Activated naive CD4-positive, alpha-beta T cell treated with anti-CD3 and anti-CD28 coated beads for 36 hours (primary cell): ENCODE data around the gene FAM83B. TPM values are rescaled to one million over a fixed set of nuclear protein-coding genes. Genes with fewer than 3 reads are reported as not detected.
"Not testable (repeated sequence)": the region's sequence is repeated elsewhere in the genome, so short reads cannot be mapped to it uniquely, and the experiment has no call there.

ENCODE experiments used
- CTCF ChIA-PET: fragments of 350-600 bp; sonication (Branson Sonifier 250); formaldehyde crosslinking; loops from one replicate; lab custom pipeline; 2021; ENCODE audit warnings: antibody characterized with exemption; lab: Charles Lee
- DNase-seq: peaks from one replicate; pipeline ENCODE4 v3.0.0-alpha.2; 2020
- H3K27ac Mint-ChIP-seq: one replicate; pipeline ENCODE4 v1.8.0; 2021; ENCODE audit warnings: mild to moderate bottlenecking, mixed read lengths
- H3K27me3 Mint-ChIP-seq: one replicate; pipeline ENCODE4 v1.8.0; 2021; ENCODE audit warnings: low read depth, mixed read lengths
- H3K36me3 Mint-ChIP-seq: one replicate; pipeline ENCODE4 v1.8.0; 2021; ENCODE audit warnings: low read depth, mixed read lengths
- H3K4me1 Mint-ChIP-seq: one replicate; pipeline ENCODE4 v1.8.0; 2021; ENCODE audit warnings: low read depth, mixed read lengths
- H3K4me3 Mint-ChIP-seq: one replicate; pipeline ENCODE4 v1.8.0; 2021; ENCODE audit warnings: mild to moderate bottlenecking, moderate library complexity, mixed read lengths
- H3K9me3 Mint-ChIP-seq: one replicate; pipeline ENCODE4 v1.8.0; 2021; ENCODE audit warnings: mixed read lengths
- intact Hi-C: fragments of 100-400 bp; cut with micrococcal nuclease; formaldehyde crosslinking; loops from one replicate; pipeline ENCODE4 v1.15.1; 2023
- total RNA-seq, 2 experiments: library from RNA; stranded (reverse); gene quantifications; one replicate each; pipeline ENCODE4 v1.2.3, GENCODE V29; 2021

The FAM83B gene
- total RNA-seq, 2 experiments from 2014 or later, result not detected

DNA sequence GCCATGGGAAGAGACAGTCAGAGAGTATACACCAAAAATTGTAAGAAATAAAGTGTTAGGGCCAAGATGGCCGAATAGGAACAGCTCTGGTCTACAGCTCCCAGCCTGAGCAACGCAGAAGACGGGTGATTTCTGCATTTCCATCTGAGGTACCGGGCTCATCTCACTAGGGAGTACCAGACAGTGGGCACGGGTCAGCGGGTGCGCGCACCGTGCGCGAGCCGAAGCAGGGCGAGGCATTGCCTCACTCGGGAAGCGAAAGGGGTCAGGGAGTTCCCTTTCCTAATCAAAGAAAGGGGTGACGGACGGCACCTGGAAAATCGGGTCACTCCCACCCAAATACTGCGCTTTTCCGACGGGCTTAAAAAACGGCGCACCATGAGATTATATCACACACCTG is 114.8 kb downstream of the FAM83B start:
- intact Hi-C loops, DNase-seq, H3K4me3 Mint-ChIP-seq, H3K36me3 Mint-ChIP-seq, H3K27ac Mint-ChIP-seq, H3K27me3 Mint-ChIP-seq, H3K4me1 Mint-ChIP-seq, H3K9me3 Mint-ChIP-seq: not testable (repeated sequence)
- CTCF ChIA-PET, result interaction anchor here (1.0 kb wide), 1 partner anchor 18 kb away, joined by 3 read pairs; no protein-coding TSS in a partner anchor

DNA sequence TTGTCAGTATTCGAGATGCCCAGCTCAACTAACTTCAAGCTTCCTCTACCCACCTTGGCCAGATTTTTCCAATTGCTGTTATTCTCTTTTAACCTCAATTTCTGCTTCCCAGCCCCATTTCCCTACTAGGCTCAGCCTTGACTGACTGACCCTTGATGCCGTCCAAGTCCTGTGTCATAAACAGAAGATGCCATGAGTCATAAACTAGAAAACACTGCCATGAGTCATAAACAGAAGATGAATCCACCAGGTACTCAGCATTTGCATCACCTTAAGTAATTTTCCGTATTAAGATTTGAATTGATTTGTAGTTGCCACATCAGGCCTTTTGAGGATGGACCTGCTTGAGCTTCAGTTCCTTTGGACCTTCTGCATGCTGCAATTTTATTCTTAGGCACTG is 123.8 kb downstream of the FAM83B start:
- H3K27ac Mint-ChIP-seq, result no peak overlapping the region
- no peak for DNase-seq
- intact Hi-C loops, result no loop called here
- H3K27me3 Mint-ChIP-seq, result no peaks in the 10 kb centered on the region
- CTCF ChIA-PET, result no interaction called here
- no peaks in the 10 kb centered on the region for H3K4me1 Mint-ChIP-seq
- no peaks in the 10 kb centered on the region for H3K36me3 Mint-ChIP-seq
- H3K9me3 Mint-ChIP-seq, result no peaks in the 10 kb centered on the region
- no peak overlapping the region for H3K4me3 Mint-ChIP-seq

- CTCF ChIA-PET, result no interaction called here
- Mint-ChIP-seq H3K4me3 (no peak overlapping the region), H3K27ac (no peak overlapping the region), H3K36me3 (no peaks in the 10 kb centered on the region), H3K9me3 (no peaks in the 10 kb centered on the region), H3K27me3 (no peaks in the 10 kb centered on the region), H3K4me1 (no peaks in the 10 kb centered on the region)
- intact Hi-C loops, result no loop called here
- no peak for DNase-seq
These were observed 125.3 kb downstream of the FAM83B start for GRCh38 chr6:54971825-54972224.

DNA sequence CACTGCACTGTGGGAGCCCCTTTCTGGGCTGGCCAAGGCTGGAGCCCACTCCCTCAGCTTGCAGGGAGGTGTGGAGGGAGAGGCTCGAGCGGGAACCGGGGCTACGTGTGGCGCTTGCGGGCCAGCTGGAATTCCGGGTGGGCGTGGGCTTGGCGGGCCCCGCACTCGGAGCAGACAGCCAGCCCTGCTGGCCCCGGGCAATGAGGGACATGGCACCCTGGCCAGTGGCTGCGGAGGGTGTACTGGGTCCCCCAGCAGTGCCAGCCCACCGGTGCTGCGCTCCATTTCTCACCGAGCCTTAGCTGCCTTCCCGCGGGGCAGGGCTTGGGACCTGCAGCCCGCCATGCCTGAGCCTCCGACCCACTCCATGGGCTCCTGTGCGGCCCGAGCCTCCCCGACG is 132.6 kb downstream of the FAM83B start:
- DNase-seq, H3K27me3 Mint-ChIP-seq, H3K4me3 Mint-ChIP-seq, intact Hi-C loops, H3K27ac Mint-ChIP-seq, H3K4me1 Mint-ChIP-seq, H3K9me3 Mint-ChIP-seq, H3K36me3 Mint-ChIP-seq: not testable (repeated sequence)
- CTCF ChIA-PET, result interaction anchor here (0.6 kb wide), 1 partner anchor 403 kb away, joined by 4 read pairs; no protein-coding TSS in a partner anchor

GRCh38 chr6:54980511-54981275 is 134.1 kb downstream of the FAM83B start:
- Mint-ChIP-seq H3K9me3 (peaks cover 12% of the 10 kb centered on the region), H3K4me3 (no peak overlapping the region), H3K4me1 (no peaks in the 10 kb centered on the region), H3K36me3 (no peaks in the 10 kb centered on the region), H3K27ac (no peak overlapping the region), H3K27me3 (no peaks in the 10 kb centered on the region)
- intact Hi-C loops, result no loop called here
- no peak for DNase-seq
- CTCF ChIA-PET, result no interaction called here

GRCh38 chr6:54981276-54981609 is 134.7 kb downstream of the FAM83B start:
- intact Hi-C loops, result no loop called here
- H3K27ac Mint-ChIP-seq, result no peak overlapping the region
- H3K4me1 Mint-ChIP-seq, result no peaks in the 10 kb centered on the region
- peaks cover 16% of the 10 kb centered on the region for H3K9me3 Mint-ChIP-seq
- CTCF ChIA-PET, result interaction anchor here (0.6 kb wide), 1 partner anchor 225 kb away, joined by 4 read pairs; no protein-coding TSS in a partner anchor
- no peaks in the 10 kb centered on the region for H3K27me3 Mint-ChIP-seq
- H3K4me3 Mint-ChIP-seq, result no peak overlapping the region
- no peaks in the 10 kb centered on the region for H3K36me3 Mint-ChIP-seq
- DNase-seq, result no peak

DNA sequence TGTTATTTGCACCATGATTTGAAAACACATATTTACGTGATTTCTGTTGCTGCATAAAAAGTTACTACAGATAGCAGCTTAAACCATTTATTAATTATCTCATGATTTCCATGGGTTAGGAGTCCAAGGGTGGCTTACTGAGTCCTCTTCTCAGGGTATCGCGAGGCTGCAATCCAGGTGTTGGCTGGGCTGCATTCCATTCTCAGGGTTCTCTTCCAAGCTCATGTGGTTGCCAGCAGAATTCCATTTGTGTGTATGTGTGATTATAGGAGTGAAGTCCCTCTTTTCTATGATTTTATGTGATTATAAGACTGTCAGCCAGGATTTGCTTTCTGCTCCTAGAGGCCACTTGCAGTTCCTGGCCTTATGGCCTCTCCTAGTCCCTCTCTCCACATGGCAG is 135.1 kb downstream of the FAM83B start:
- no peaks in the 10 kb centered on the region for H3K4me1 Mint-ChIP-seq
- intact Hi-C loops, result no loop called here
- H3K36me3 Mint-ChIP-seq, result no peaks in the 10 kb centered on the region
- no peak for DNase-seq
- H3K27me3 Mint-ChIP-seq, result no peaks in the 10 kb centered on the region
- CTCF ChIA-PET, result interaction anchor here (0.6 kb wide), 1 partner anchor 225 kb away, joined by 4 read pairs; no protein-coding TSS in a partner anchor
- H3K4me3 Mint-ChIP-seq, result no peak overlapping the region
- no peak overlapping the region for H3K27ac Mint-ChIP-seq
- H3K9me3 Mint-ChIP-seq, result peaks cover 21% of the 10 kb centered on the region

- CTCF ChIA-PET, result no interaction called here
- no peaks in the 10 kb centered on the region for H3K36me3 Mint-ChIP-seq
- no peak for DNase-seq
- intact Hi-C loops, result no loop called here
- peaks cover 25% of the 10 kb centered on the region for H3K9me3 Mint-ChIP-seq
- no peak overlapping the region for H3K4me3 Mint-ChIP-seq
- H3K4me1 Mint-ChIP-seq, result no peaks in the 10 kb centered on the region
- no peak overlapping the region for H3K27ac Mint-ChIP-seq
- no peaks in the 10 kb centered on the region for H3K27me3 Mint-ChIP-seq
These were observed 141.2 kb downstream of the FAM83B start for GRCh38 chr6:54987633-54988290.

DNA sequence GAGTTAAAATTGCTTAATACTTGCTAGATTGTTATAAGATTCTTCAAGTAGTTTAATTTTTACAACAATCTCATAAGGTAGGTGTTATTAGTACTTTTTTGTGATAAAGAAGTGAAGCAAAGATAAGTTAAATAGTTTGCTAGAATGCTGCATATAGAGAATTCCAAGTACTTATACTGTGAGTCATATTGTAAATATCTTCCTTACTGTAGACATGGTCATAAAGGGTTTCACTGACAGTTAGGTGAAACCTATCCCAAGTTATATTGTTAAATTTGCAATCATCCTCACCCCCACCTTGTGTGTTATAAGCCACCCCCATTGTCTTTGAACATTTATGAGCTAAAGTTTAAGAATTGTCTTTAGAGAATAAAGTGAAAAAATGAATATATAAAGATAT is 142.0 kb downstream of the FAM83B start:
- H3K4me1 Mint-ChIP-seq, result no peaks in the 10 kb centered on the region
- no peaks in the 10 kb centered on the region for H3K27me3 Mint-ChIP-seq
- H3K4me3 Mint-ChIP-seq, result no peak overlapping the region

GRCh38 chr6:54990001-54990400 is 143.4 kb downstream of the FAM83B start:
- Mint-ChIP-seq H3K27ac (no peak overlapping the region), H3K4me3 (no peak overlapping the region), H3K27me3 (no peaks in the 10 kb centered on the region), H3K4me1 (no peaks in the 10 kb centered on the region), H3K36me3 (no peaks in the 10 kb centered on the region), H3K9me3 (peaks cover 18% of the 10 kb centered on the region)
- CTCF ChIA-PET, result no interaction called here
- intact Hi-C loops, result no loop called here
- no peak for DNase-seq

More for the DNA sequence above, 142.0 kb downstream of the FAM83B start:
- CTCF ChIA-PET, result no interaction called here
- intact Hi-C loops, result no loop called here
- Mint-ChIP-seq H3K36me3 (no peaks in the 10 kb centered on the region), H3K27ac (no peak overlapping the region), H3K9me3 (peaks cover 25% of the 10 kb centered on the region)
- DNase-seq, result no peak
